PC-9 (cell line): ENCODE measurements around the gene CPA2. TPM values are rescaled to one million over a fixed set of nuclear protein-coding genes. Genes with fewer than 3 reads are reported as not detected.

Experiments
- BruUV-seq: library from RNA; stranded (reverse); fragments of 400-500 nt; replicated peaks from 2 replicates; lab custom pipeline; 2021; lab: Mats Ljungman, UMichigan
- CTCF ChIA-PET: fragments of 300-600 bp; sonication (Branson Sonifier 250); formaldehyde crosslinking; loops from one replicate; lab custom pipeline; 2022; ENCODE audit warnings: antibody characterized with exemption; lab: Charles Lee
- POLR2A ChIA-PET: fragments of 300-600 bp; sonication (Branson Sonifier 250); formaldehyde crosslinking; loops from one replicate; lab custom pipeline; 2022; ENCODE audit warnings: antibody characterized with exemption; ENCODE audit not compliant: unreplicated experiment; lab: Charles Lee
- DNase-seq, 2 experiments: peaks; one replicate each; pipeline versions ENCODE4 v3.0.0 to v3.0.0-alpha.2; 2015 to 2022; ENCODE audit warnings: mixed read lengths in 1 of 2
- H2AFZ ChIP-seq: fragments of 200-600 bp; sonication (generic); 2 replicates; pipeline ENCODE4 v1.8.1; 2017; ENCODE audit warnings: antibody characterized with exemption
- H3F3A ChIP-seq: fragments of 200-600 bp; sonication (generic); 2 replicates; pipeline ENCODE4 v1.8.1; 2017; ENCODE audit warnings: antibody characterized with exemption, mild to moderate bottlenecking, low read depth; ENCODE audit not compliant: insufficient read depth
- H3K27ac ChIP-seq: fragments of 200-600 bp; sonication (generic); 2 replicates; pipeline ENCODE4 v1.6.1; 2016; ENCODE audit warnings: mixed run types
- H3K27me3 ChIP-seq: fragments of 200-600 bp; sonication (generic); 2 replicates; pipeline ENCODE4 v1.6.1; 2016; ENCODE audit warnings: low read depth, mixed run types; ENCODE audit not compliant: insufficient read depth
- H3K36me3 ChIP-seq: fragments of 200-600 bp; sonication (generic); 2 replicates; pipeline ENCODE4 v1.6.1; 2016; ENCODE audit warnings: low read depth, mixed run types
- H3K4me1 ChIP-seq: fragments of 200-600 bp; sonication (generic); replicated peaks from 2 replicates; pipeline ENCODE4 v1.6.1; 2016; ENCODE audit warnings: mixed run types; ENCODE audit not compliant: insufficient read depth
- H3K4me2 ChIP-seq: fragments of 200-600 bp; sonication (generic); 2 replicates; pipeline ENCODE4 v1.6.1; 2017; ENCODE audit warnings: mixed run types
- H3K4me3 ChIP-seq: fragments of 200-600 bp; sonication (generic); 2 replicates; pipeline ENCODE4 v1.6.1; 2016; ENCODE audit warnings: mixed run types
- H3K79me2 ChIP-seq: fragments of 200-600 bp; sonication (generic); 2 replicates; pipeline ENCODE4 v1.6.1; 2017; ENCODE audit warnings: low read depth, mixed run types
- H3K9me2 ChIP-seq: fragments of 200-600 bp; sonication (generic); 2 replicates; pipeline ENCODE4 v1.8.1; 2017; ENCODE audit warnings: mild to moderate bottlenecking; ENCODE audit not compliant: insufficient read depth
- H3K9me3 ChIP-seq: fragments of 200-600 bp; sonication (generic); 2 replicates; pipeline ENCODE4 v1.8.1; 2016; ENCODE audit warnings: low read depth; ENCODE audit not compliant: insufficient read depth
- H4K20me1 ChIP-seq: fragments of 200-600 bp; sonication (generic); 2 replicates; pipeline ENCODE4 v1.8.1; 2017; ENCODE audit not compliant: insufficient read depth
- EZH2 ChIP-seq: fragments of 200-600 bp; sonication (generic); IDR thresholded peaks from 2 replicates; pipeline ENCODE4 v1.8.0; 2017; ENCODE audit warnings: antibody characterized with exemption, low read depth
- intact Hi-C: fragments of 100-400 bp; cut with micrococcal nuclease; formaldehyde crosslinking; loops from one replicate; pipeline ENCODE4 v1.10.0; 2022; ENCODE audit not compliant: unreplicated experiment
- total RNA-seq: library from RNA; stranded (reverse); gene quantifications from 2 replicates; pipeline ENCODE4 v1.2.3, GENCODE V29; 2021
- TF ChIP-seq, protein P1 (sequence below): fragments of 200-600 bp; sonication (generic); conservative IDR thresholded peaks from 2 replicates; pipeline ENCODE4 v1.6.1; 2017; ENCODE audit warnings: mixed run types, antibody characterized with exemption, mild to moderate bottlenecking, moderate library complexity

CPA2 gene
- total RNA-seq, 1 experiment from 2014 or later, result not detected

DNA sequence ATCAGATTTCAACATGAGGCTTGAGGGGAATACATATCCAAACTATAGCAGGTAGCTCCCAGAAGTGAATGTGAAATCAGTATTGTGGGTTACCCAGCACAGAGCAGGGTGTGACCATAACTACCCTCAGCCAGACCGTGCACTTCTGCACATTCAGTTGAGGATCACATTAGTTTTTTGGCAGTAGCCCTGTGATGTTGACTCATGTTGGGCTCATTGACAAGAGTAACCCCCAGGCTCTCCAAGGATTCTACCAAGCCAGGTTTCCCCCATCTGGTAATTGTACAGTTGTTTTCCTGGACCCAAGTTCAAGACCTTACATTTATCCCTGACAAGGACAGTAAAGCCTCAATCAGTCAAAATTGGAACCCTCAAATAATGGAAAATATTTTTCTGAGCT is 14.6 kb downstream of the CPA2 start:
- Histone ChIP-seq H4K20me1 (no peaks in the 10 kb centered on the region), H3K4me1 (peaks cover 39% of the 10 kb centered on the region), H3K79me2 (no peaks in the 10 kb centered on the region), H3K4me2 (no peak overlapping the region), H3K9me2 (no peaks in the 10 kb centered on the region), H2AFZ (no peak overlapping the region), H3K27ac (no peak overlapping the region), H3F3A (peaks cover 15% of the 10 kb centered on the region; the same call in 1 of the 2 replicates), H3K36me3 (no peaks in the 10 kb centered on the region), H3K4me3 (no peak overlapping the region), H3K9me3 (no peaks in the 10 kb centered on the region), H3K27me3 (no peaks in the 10 kb centered on the region)
- TF ChIP-seq, protein P1, sequence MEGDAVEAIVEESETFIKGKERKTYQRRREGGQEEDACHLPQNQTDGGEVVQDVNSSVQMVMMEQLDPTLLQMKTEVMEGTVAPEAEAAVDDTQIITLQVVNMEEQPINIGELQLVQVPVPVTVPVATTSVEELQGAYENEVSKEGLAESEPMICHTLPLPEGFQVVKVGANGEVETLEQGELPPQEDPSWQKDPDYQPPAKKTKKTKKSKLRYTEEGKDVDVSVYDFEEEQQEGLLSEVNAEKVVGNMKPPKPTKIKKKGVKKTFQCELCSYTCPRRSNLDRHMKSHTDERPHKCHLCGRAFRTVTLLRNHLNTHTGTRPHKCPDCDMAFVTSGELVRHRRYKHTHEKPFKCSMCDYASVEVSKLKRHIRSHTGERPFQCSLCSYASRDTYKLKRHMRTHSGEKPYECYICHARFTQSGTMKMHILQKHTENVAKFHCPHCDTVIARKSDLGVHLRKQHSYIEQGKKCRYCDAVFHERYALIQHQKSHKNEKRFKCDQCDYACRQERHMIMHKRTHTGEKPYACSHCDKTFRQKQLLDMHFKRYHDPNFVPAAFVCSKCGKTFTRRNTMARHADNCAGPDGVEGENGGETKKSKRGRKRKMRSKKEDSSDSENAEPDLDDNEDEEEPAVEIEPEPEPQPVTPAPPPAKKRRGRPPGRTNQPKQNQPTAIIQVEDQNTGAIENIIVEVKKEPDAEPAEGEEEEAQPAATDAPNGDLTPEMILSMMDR, result no peak
- TF ChIP-seq EZH2, result no peak
- ChIA-PET CTCF (no interaction called here), POLR2A (no interaction called here)
- no peak for DNase-seq
- intact Hi-C loops, result no loop called here
- no TSS peak for BruUV-seq

DNA sequence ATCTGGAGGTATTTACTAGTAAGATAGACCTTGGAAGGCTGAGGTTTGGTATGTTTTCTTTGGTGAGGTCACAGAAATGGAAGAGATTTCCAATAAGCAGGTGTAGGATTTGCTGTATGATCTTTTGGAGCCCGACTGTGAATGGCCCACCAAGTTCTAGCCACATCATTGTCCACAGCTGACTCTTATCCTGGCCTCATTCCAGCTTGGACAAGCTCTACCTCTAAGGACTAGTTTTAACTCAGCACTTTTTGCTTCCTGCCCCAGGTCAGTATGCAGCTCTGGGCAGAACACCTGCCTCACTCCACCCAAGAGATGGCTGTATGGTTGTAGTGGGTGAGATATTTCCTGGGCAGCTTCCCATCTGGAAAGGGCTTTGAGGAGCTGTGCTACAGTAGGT is 20.2 kb downstream of the CPA2 start:
- H3K79me2 ChIP-seq, result no peaks in the 10 kb centered on the region
- H3K27ac ChIP-seq, result no peak overlapping the region
- no peak overlapping the region for H3K4me3 ChIP-seq
- H3K9me3 ChIP-seq, result no peaks in the 10 kb centered on the region; the same call in 1 of the 2 replicates
- no peaks in the 10 kb centered on the region for H4K20me1 ChIP-seq
- no peaks in the 10 kb centered on the region for H3K27me3 ChIP-seq
- no TSS peak for BruUV-seq
- peaks cover 32% of the 10 kb centered on the region for H3K4me1 ChIP-seq
- no peaks in the 10 kb centered on the region for H3K36me3 ChIP-seq
- CTCF ChIA-PET, result no interaction called here
- peaks cover 15% of the 10 kb centered on the region; the same call in 1 of the 2 replicates for H3F3A ChIP-seq
- intact Hi-C loops, result no loop called here
- H3K9me2 ChIP-seq, result no peaks in the 10 kb centered on the region
- H2AFZ ChIP-seq, result no peak overlapping the region
- DNase-seq, result no peak
- TF ChIP-seq, protein P1, result no peak
- no peak for TF ChIP-seq EZH2
- H3K4me2 ChIP-seq, result no peak overlapping the region
- POLR2A ChIA-PET, result interaction anchor here (0.7 kb wide), 1 partner anchor 94 kb away, joined by 4 read pairs; no protein-coding TSS in a partner anchor

DNA sequence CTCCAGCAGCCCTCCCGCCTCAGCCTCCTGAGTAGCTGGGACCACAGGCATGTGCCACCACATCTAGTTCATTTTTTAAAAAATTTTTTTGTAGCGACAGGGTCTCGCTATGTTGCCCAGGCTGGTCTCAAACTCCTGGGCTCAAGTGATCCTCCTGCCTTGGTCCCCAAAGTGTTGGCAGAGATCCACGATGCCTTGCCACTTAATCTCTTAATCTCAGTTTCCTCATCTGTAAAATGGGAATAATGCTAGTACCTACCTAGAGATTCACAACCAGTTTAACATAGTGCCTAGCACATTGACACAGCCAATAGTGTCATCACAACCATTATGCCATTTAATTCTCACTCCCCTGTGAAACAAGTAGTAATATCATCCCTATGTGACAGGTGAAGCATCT is 21.5 kb downstream of the CPA2 start:
- DNase-seq, result no peak
- H3K27me3 ChIP-seq, result no peaks in the 10 kb centered on the region
- POLR2A ChIA-PET, result interaction anchor here (0.6 kb wide), 1 partner anchor 218 kb away, joined by 3 read pairs; the partner anchor contains the start of gene KLHDC10
- no peaks in the 10 kb centered on the region for H3K79me2 ChIP-seq
- H3F3A ChIP-seq, result peaks cover 25% of the 10 kb centered on the region
- no peak overlapping the region for H3K4me3 ChIP-seq
- no peak overlapping the region for H3K27ac ChIP-seq
- H3K36me3 ChIP-seq, result no peaks in the 10 kb centered on the region
- peaks cover 41% of the 10 kb centered on the region for H3K4me1 ChIP-seq
- H3K9me2 ChIP-seq, result no peaks in the 10 kb centered on the region
- no TSS peak for BruUV-seq
- no peak for TF ChIP-seq EZH2
- TF ChIP-seq, protein P1, result no peak
- no peak overlapping the region for H3K4me2 ChIP-seq
- no peaks in the 10 kb centered on the region; the same call in 1 of the 2 replicates for H3K9me3 ChIP-seq
- H2AFZ ChIP-seq, result no peak overlapping the region
- H4K20me1 ChIP-seq, result no peaks in the 10 kb centered on the region
- CTCF ChIA-PET, result no interaction called here
- intact Hi-C loops, result no loop called here
